Activated B cell treated with CpG ODN at 0.5 μM for 24 hours (primary cell): ENCODE measurements around the gene SUPT7L. TPM values are rescaled to one million over a fixed set of nuclear protein-coding genes. Genes with fewer than 3 reads are reported as not detected.
"Not testable (repeated sequence)": the region's sequence is repeated elsewhere in the genome, so short reads cannot be mapped to it uniquely, and the experiment has no call there.

Experiments used
- ATAC-seq: fragments of 200-7000 bp; cut with Tn5 transposase; one replicate; pipeline ENCODE4 v1.10.0; 2021; ENCODE audit warnings: low read depth, mild to moderate bottlenecking, moderate library complexity
- CTCF ChIA-PET: fragments of 350-600 bp; sonication (Branson Sonifier 250); formaldehyde crosslinking; loops from one replicate; lab custom pipeline; 2021; ENCODE audit warnings: antibody characterized with exemption; lab: Charles Lee
- POLR2A ChIA-PET: fragments of 350-600 bp; sonication (Branson Sonifier 250); formaldehyde crosslinking; loops from one replicate; lab custom pipeline; 2021; ENCODE audit warnings: antibody characterized with exemption; lab: Charles Lee
- DNase-seq: peaks from one replicate; pipeline ENCODE4 v3.0.0; 2022
- H3K27ac Mint-ChIP-seq: one replicate; pipeline ENCODE4 v1.8.0; 2020; ENCODE audit warnings: mixed read lengths
- H3K27me3 Mint-ChIP-seq: one replicate; pipeline ENCODE4 v1.8.0; 2021; ENCODE audit warnings: mixed read lengths
- H3K36me3 Mint-ChIP-seq: one replicate; pipeline ENCODE4 v1.8.0; 2021; ENCODE audit warnings: low read depth, mixed read lengths
- H3K4me1 Mint-ChIP-seq: one replicate; pipeline ENCODE4 v1.8.0; 2021; ENCODE audit warnings: mixed read lengths
- H3K4me3 Mint-ChIP-seq: one replicate; pipeline ENCODE4 v1.8.0; 2020; ENCODE audit warnings: mild to moderate bottlenecking, mixed read lengths
- H3K9me3 Mint-ChIP-seq: one replicate; pipeline ENCODE4 v1.8.0; 2020; ENCODE audit warnings: mixed read lengths
- CTCF ChIP-seq: fragments of 200-600 bp; IDR thresholded peaks from one replicate; pipeline ENCODE4 v1.8.0; 2022; ENCODE audit warnings: antibody characterized with exemption, mild to moderate bottlenecking
- intact Hi-C: fragments of 100-400 bp; cut with micrococcal nuclease; formaldehyde crosslinking; loops from one replicate; pipeline ENCODE4 v1.15.1; 2024
- total RNA-seq: library from RNA; stranded (reverse); gene quantifications from 2 replicates; pipeline ENCODE4 v1.2.3, GENCODE V29; 2022

SUPT7L gene
- total RNA-seq, 1 donor from 2014 or later, result 30.9 TPM

DNA sequence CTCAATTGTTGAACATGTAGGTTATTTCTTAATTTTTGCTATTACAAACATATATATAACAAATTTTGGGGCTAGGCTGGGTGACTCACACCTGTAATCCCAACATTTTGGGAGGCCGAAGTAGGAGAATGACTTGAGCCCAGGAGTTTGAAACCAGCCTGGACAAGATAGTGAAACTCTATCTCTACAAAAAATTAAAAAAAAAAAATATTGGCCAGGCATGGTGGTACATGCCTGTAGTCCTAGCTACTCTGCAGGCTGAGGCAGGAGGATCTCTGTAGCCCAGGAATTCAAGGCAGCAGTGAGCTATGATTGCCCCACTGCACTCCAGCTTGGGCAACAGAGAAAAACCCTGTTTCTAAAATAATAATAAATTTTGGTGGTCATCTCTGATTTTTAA is 23.8 kb upstream of the SUPT7L start:
- TF ChIP-seq CTCF, result no peak

DNA sequence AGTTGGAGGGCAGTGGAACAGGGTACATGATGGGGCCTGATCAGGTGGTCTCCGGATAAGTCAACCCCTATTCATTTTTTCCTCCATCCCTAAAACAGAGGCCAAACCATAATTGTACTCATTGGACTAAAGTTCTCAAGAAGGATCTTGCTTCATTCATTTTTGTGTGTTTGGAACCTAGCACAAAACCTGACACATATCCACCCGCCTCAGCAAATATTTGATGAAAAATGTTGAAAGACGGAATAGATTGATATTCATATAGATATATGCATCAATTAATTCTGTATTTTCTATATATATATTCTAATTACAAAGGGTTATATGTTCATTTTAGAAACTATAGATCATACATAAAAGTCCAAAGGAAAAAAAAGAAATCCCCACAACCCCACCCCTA is 22.2 kb upstream of the SUPT7L start:
- H3K27ac Mint-ChIP-seq, result no peak overlapping the region
- intact Hi-C loops, result no loop called here
- peaks cover 67% of the 10 kb centered on the region for H3K36me3 Mint-ChIP-seq
- no peaks in the 10 kb centered on the region for H3K27me3 Mint-ChIP-seq
- no peak for TF ChIP-seq CTCF
- peaks cover 8% of the 10 kb centered on the region for H3K4me1 Mint-ChIP-seq
- ATAC-seq (no peak), DNase-seq (no peak)
- no peak overlapping the region for H3K4me3 Mint-ChIP-seq
- ChIA-PET POLR2A (no interaction called here), CTCF (no interaction called here)
- H3K9me3 Mint-ChIP-seq, result no peaks in the 10 kb centered on the region

More for the DNA sequence above, 23.8 kb upstream of the SUPT7L start:
- intact Hi-C loops, result no loop called here
- Mint-ChIP-seq H3K27me3 (no peaks in the 10 kb centered on the region), H3K36me3 (peaks cover 62% of the 10 kb centered on the region), H3K4me1 (peaks cover 8% of the 10 kb centered on the region), H3K9me3 (no peaks in the 10 kb centered on the region), H3K4me3 (no peak overlapping the region), H3K27ac (no peak overlapping the region)
- ChIA-PET CTCF (no interaction called here), POLR2A (no interaction called here)
- DNase-seq (no peak), ATAC-seq (no peak)

- H3K27me3 Mint-ChIP-seq, H3K4me3 Mint-ChIP-seq, ATAC-seq, CTCF ChIA-PET, POLR2A ChIA-PET, intact Hi-C loops, H3K4me1 Mint-ChIP-seq, H3K9me3 Mint-ChIP-seq, H3K27ac Mint-ChIP-seq, DNase-seq: not testable (repeated sequence)
- peaks cover 68% of the 10 kb centered on the region for H3K36me3 Mint-ChIP-seq
These were observed 21.6 kb upstream of the SUPT7L start for GRCh38 chr2:27685006-27685405.

DNA sequence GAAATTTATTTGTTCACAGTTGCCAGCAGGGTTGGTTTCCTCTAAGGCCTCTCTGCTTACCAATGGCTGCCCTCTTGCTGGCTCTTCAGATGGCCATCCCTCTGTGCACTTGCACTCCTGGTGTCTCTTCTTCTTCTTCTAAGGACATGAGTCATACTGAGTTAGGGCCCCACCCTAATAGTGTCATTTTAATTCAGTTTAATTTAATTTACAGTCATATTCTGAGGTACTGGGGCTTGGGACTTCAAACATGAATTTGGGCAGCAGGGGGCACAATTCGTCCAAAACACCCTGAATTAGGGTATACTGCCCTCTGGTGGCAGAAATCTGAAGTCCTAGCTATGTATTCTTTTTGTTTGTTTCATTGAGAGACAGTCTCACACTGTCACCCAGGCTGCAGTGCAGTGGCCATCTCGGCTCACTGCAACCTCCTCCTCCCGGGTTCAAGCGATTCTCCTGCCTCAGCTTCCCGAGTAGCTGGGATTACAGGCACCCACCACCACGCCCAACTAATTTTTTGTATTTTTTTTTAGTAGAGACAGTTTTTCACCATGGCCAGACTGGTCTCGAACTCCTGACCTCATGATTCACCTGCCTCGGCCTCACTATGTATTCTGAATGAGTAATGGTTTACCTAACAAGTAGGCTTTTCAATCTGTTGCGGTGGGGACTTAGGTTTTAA is 20.1 kb upstream of the SUPT7L start:
- H3K36me3 Mint-ChIP-seq, result peaks cover 73% of the 10 kb centered on the region
- peak; percentile 43 for DNase-seq
- intact Hi-C loops, result loop anchor here (1.0 kb wide), 2 partner anchors 20 to 722 kb away; partner anchors contain the start of genes SLC4A1AP and SUPT7L
- H3K4me1 Mint-ChIP-seq, result peaks cover 8% of the 10 kb centered on the region
- H3K27me3 Mint-ChIP-seq, result no peaks in the 10 kb centered on the region
- peak; percentile 93 for ATAC-seq
- H3K27ac Mint-ChIP-seq, result peak overlapping the region; percentile 0
- ChIA-PET POLR2A (interaction anchor here (1.0 to 1.9 kb wide), 3 partner anchors 20 to 313 kb away, joined by 3 to 8 read pairs (median 3); partner anchors contain the start of genes SLC4A1AP, SNX17 and SUPT7L), CTCF (interaction anchor here (0.5 to 1.8 kb wide), 20 partner anchors 8 to 910 kb away, joined by 3 to 12 read pairs (median 3); partner anchors contain the start of genes IFT172, NRBP1, SLC4A1AP and SUPT7L)
- TF ChIP-seq CTCF, result peak; percentile 94
- no peaks in the 10 kb centered on the region for H3K9me3 Mint-ChIP-seq
- H3K4me3 Mint-ChIP-seq, result no peak overlapping the region

- intact Hi-C loops, ATAC-seq, H3K27me3 Mint-ChIP-seq, H3K4me1 Mint-ChIP-seq, H3K27ac Mint-ChIP-seq, H3K4me3 Mint-ChIP-seq, DNase-seq, H3K9me3 Mint-ChIP-seq: not testable (repeated sequence)
- H3K36me3 Mint-ChIP-seq, result peaks cover 71% of the 10 kb centered on the region
- ChIA-PET CTCF (interaction anchor here (0.6 to 1.7 kb wide), 9 partner anchors 9 to 584 kb away, joined by 3 to 12 read pairs (median 4); partner anchors contain the start of genes CCDC121, GPN1 and NRBP1), POLR2A (interaction anchor here (0.7 to 1.9 kb wide), 4 partner anchors 18 to 755 kb away, joined by 4 to 8 read pairs (median 4); partner anchors contain the start of genes SLC4A1AP and SUPT7L)
These were observed 18.9 kb upstream of the SUPT7L start for GRCh38 chr2:27682334-27682771.

GRCh38 chr2:27681841-27682240 is 18.4 kb upstream of the SUPT7L start:
- Mint-ChIP-seq H3K4me3 (no peak overlapping the region), H3K9me3 (no peaks in the 10 kb centered on the region), H3K36me3 (peaks cover 72% of the 10 kb centered on the region), H3K4me1 (peaks cover 8% of the 10 kb centered on the region), H3K27ac (no peak overlapping the region), H3K27me3 (no peaks in the 10 kb centered on the region)
- intact Hi-C loops, result no loop called here
- ChIA-PET CTCF (interaction anchor here (0.5 to 1.6 kb wide), 3 partner anchors 8 to 45 kb away, joined by 3 to 4 read pairs (median 3); no protein-coding TSS in a partner anchor), POLR2A (interaction anchor here (0.7 kb wide), 2 partner anchors 45 to 756 kb away, joined by 4 read pairs; no protein-coding TSS in a partner anchor)
- DNase-seq (no peak), ATAC-seq (no peak)
- TF ChIP-seq CTCF, result no peak
